ENCODE measurements around the gene LRRC4.
A peak's percentile ranks its signal among the peaks of the same experiment; 100 is the strongest.

The LRRC4 gene

DNA sequence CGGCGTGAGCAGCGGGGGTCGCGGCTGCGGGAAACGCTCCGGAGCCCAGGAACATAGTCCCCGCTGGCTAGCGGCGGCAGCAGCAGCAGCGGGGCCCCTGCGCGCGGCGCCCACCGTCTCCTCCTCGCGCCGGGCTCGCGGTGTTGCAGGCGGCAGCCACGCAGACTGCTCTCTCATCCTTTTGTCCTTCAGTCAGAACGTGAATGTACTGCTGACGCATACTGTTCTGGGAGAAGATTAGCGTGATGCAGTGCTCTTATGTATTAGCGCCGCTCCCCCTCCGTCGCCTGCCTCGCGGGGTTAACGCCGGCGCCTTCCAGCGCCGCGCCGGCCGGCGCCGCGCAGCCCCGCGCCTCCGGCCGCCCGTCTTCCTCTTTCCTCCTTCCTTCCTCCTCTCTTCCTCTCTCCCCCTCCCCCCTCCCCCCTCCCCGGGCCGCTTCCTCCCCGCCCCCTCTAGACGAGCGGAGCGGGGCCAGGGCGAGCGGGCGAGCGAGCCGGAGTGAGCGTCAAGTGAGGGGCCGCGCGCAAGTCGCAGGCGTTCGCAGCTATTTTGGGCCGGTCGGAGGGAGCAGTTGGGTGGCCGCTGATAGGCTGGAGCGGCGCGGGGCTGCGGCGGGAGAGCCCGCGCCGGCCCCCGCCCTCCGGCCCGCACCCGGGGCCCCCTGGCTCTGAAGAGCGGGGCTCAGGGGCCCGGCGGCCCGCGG lies 816 bp upstream of the LRRC4 start (continued):
- TF ChIP-seq ZNF335 (tag by site-specific recombination; conservative IDR thresholded peaks at IDR 0.05) (0 out of 2 replicates have a peak, but pooled peaks have one; percentile 10), ZNF600 (tag by site-specific recombination; IDR thresholded peaks at IDR 0.05) (peak; percentile 85), ZBTB8A (tag by site-specific recombination; IDR thresholded peaks at IDR 0.05) (peak; percentile 74), ZFP41 (tag by site-specific recombination; IDR thresholded peaks at IDR 0.05; ENCODE audit: borderline replicate concordance) (no peak), ZNF223 (tag by site-specific recombination; IDR thresholded peaks at IDR 0.05) (no peak), ZXDB (tag by site-specific recombination; IDR thresholded peaks at IDR 0.05) (0 out of 2 replicates have a peak, but pooled peaks have one; percentile 9), ZNF555 (tag by site-specific recombination; conservative IDR thresholded peaks at IDR 0.05) (no peak), ZNF146 (tag by site-specific recombination; IDR thresholded peaks at IDR 0.05) (no peak), ZSCAN30 (tag by site-specific recombination; IDR thresholded peaks at IDR 0.05) (peak; percentile 61; the same call in 1 of the 2 replicates), OSR2 (tag by site-specific recombination; IDR thresholded peaks at IDR 0.05) (no peak), ZNF585B (tag by site-specific recombination; IDR thresholded peaks at IDR 0.05) (no peak), ZNF837 (tag by site-specific recombination; IDR thresholded peaks at IDR 0.05) (no peak), ZNF629 (tag by site-specific recombination; IDR thresholded peaks at IDR 0.05) (peak; percentile 61; the same call in 1 of the 2 replicates)
- TF ChIP-seq, protein P1, sequence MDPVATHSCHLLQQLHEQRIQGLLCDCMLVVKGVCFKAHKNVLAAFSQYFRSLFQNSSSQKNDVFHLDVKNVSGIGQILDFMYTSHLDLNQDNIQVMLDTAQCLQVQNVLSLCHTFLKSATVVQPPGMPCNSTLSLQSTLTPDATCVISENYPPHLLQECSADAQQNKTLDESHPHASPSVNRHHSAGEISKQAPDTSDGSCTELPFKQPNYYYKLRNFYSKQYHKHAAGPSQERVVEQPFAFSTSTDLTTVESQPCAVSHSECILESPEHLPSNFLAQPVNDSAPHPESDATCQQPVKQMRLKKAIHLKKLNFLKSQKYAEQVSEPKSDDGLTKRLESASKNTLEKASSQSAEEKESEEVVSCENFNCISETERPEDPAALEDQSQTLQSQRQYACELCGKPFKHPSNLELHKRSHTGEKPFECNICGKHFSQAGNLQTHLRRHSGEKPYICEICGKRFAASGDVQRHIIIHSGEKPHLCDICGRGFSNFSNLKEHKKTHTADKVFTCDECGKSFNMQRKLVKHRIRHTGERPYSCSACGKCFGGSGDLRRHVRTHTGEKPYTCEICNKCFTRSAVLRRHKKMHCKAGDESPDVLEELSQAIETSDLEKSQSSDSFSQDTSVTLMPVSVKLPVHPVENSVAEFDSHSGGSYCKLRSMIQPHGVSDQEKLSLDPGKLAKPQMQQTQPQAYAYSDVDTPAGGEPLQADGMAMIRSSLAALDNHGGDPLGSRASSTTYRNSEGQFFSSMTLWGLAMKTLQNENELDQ (tag by site-specific recombination; IDR thresholded peaks at IDR 0.05; ENCODE audit: low read depth) = no peak
- TF ChIP-seq, protein P2, sequence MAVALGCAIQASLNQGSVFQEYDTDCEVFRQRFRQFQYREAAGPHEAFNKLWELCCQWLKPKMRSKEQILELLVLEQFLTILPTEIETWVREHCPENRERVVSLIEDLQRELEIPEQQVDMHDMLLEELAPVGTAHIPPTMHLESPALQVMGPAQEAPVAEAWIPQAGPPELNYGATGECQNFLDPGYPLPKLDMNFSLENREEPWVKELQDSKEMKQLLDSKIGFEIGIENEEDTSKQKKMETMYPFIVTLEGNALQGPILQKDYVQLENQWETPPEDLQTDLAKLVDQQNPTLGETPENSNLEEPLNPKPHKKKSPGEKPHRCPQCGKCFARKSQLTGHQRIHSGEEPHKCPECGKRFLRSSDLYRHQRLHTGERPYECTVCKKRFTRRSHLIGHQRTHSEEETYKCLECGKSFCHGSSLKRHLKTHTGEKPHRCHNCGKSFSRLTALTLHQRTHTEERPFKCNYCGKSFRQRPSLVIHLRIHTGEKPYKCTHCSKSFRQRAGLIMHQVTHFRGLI (tag by site-specific recombination; IDR thresholded peaks at IDR 0.05) = no peak
- TF ChIP-seq, protein P3, sequence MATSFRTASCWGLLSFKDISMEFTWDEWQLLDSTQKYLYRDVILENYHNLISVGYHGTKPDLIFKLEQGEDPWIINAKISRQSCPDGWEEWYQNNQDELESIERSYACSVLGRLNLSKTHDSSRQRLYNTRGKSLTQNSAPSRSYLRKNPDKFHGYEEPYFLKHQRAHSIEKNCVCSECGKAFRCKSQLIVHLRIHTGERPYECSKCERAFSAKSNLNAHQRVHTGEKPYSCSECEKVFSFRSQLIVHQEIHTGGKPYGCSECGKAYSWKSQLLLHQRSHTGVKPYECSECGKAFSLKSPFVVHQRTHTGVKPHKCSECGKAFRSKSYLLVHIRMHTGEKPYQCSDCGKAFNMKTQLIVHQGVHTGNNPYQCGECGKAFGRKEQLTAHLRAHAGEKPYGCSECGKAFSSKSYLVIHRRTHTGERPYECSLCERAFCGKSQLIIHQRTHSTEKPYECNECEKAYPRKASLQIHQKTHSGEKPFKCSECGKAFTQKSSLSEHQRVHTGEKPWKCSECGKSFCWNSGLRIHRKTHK (tag by site-specific recombination; IDR thresholded peaks at IDR 0.05) = no peak
- TF ChIP-seq, protein P4, sequence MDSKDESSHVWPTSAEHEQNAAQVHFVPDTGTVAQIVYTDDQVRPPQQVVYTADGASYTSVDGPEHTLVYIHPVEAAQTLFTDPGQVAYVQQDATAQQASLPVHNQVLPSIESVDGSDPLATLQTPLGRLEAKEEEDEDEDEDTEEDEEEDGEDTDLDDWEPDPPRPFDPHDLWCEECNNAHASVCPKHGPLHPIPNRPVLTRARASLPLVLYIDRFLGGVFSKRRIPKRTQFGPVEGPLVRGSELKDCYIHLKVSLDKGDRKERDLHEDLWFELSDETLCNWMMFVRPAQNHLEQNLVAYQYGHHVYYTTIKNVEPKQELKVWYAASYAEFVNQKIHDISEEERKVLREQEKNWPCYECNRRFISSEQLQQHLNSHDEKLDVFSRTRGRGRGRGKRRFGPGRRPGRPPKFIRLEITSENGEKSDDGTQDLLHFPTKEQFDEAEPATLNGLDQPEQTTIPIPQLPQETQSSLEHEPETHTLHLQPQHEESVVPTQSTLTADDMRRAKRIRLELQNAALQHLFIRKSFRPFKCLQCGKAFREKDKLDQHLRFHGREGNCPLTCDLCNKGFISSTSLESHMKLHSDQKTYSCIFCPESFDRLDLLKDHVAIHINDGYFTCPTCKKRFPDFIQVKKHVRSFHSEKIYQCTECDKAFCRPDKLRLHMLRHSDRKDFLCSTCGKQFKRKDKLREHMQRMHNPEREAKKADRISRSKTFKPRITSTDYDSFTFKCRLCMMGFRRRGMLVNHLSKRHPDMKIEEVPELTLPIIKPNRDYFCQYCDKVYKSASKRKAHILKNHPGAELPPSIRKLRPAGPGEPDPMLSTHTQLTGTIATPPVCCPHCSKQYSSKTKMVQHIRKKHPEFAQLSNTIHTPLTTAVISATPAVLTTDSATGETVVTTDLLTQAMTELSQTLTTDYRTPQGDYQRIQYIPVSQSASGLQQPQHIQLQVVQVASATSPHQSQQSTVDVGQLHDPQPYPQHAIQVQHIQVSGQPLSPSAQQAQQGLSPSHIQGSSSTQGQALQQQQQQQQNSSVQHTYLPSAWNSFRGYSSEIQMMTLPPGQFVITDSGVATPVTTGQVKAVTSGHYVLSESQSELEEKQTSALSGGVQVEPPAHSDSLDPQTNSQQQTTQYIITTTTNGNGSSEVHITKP (tag by site-specific recombination; IDR thresholded peaks at IDR 0.05) = no peak
- TF ChIP-seq, protein P5, sequence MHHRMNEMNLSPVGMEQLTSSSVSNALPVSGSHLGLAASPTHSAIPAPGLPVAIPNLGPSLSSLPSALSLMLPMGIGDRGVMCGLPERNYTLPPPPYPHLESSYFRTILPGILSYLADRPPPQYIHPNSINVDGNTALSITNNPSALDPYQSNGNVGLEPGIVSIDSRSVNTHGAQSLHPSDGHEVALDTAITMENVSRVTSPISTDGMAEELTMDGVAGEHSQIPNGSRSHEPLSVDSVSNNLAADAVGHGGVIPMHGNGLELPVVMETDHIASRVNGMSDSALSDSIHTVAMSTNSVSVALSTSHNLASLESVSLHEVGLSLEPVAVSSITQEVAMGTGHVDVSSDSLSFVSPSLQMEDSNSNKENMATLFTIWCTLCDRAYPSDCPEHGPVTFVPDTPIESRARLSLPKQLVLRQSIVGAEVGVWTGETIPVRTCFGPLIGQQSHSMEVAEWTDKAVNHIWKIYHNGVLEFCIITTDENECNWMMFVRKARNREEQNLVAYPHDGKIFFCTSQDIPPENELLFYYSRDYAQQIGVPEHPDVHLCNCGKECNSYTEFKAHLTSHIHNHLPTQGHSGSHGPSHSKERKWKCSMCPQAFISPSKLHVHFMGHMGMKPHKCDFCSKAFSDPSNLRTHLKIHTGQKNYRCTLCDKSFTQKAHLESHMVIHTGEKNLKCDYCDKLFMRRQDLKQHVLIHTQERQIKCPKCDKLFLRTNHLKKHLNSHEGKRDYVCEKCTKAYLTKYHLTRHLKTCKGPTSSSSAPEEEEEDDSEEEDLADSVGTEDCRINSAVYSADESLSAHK (tag by site-specific recombination; IDR thresholded peaks at IDR 0.05) = no peak
- TF ChIP-seq, protein P6, sequence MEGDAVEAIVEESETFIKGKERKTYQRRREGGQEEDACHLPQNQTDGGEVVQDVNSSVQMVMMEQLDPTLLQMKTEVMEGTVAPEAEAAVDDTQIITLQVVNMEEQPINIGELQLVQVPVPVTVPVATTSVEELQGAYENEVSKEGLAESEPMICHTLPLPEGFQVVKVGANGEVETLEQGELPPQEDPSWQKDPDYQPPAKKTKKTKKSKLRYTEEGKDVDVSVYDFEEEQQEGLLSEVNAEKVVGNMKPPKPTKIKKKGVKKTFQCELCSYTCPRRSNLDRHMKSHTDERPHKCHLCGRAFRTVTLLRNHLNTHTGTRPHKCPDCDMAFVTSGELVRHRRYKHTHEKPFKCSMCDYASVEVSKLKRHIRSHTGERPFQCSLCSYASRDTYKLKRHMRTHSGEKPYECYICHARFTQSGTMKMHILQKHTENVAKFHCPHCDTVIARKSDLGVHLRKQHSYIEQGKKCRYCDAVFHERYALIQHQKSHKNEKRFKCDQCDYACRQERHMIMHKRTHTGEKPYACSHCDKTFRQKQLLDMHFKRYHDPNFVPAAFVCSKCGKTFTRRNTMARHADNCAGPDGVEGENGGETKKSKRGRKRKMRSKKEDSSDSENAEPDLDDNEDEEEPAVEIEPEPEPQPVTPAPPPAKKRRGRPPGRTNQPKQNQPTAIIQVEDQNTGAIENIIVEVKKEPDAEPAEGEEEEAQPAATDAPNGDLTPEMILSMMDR (tag by site-specific recombination; IDR thresholded peaks at IDR 0.05) = peak; percentile 55; the same call in 1 of the 2 replicates
- TF ChIP-seq, protein P7, sequence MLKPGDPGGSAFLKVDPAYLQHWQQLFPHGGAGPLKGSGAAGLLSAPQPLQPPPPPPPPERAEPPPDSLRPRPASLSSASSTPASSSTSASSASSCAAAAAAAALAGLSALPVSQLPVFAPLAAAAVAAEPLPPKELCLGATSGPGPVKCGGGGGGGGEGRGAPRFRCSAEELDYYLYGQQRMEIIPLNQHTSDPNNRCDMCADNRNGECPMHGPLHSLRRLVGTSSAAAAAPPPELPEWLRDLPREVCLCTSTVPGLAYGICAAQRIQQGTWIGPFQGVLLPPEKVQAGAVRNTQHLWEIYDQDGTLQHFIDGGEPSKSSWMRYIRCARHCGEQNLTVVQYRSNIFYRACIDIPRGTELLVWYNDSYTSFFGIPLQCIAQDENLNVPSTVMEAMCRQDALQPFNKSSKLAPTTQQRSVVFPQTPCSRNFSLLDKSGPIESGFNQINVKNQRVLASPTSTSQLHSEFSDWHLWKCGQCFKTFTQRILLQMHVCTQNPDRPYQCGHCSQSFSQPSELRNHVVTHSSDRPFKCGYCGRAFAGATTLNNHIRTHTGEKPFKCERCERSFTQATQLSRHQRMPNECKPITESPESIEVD (tag by site-specific recombination; IDR thresholded peaks at IDR 0.05) = no peak
- TF ChIP-seq, protein P8, sequence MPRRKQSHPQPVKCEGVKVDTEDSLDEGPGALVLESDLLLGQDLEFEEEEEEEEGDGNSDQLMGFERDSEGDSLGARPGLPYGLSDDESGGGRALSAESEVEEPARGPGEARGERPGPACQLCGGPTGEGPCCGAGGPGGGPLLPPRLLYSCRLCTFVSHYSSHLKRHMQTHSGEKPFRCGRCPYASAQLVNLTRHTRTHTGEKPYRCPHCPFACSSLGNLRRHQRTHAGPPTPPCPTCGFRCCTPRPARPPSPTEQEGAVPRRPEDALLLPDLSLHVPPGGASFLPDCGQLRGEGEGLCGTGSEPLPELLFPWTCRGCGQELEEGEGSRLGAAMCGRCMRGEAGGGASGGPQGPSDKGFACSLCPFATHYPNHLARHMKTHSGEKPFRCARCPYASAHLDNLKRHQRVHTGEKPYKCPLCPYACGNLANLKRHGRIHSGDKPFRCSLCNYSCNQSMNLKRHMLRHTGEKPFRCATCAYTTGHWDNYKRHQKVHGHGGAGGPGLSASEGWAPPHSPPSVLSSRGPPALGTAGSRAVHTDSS (tag by site-specific recombination; IDR thresholded peaks at IDR 0.05) = peak; percentile 50; the same call in 1 of the 2 replicates

Data from HEK293 (cell line).